K562 (cell line): ENCODE results near the gene IGF2BP3. TPM values are rescaled to one million over a fixed set of nuclear protein-coding genes. Genes with fewer than 3 reads are reported as not detected.

Experiments used
- ATF2 ChIP-seq: sonication (generic); formaldehyde crosslinking; IDR thresholded peaks from 2 replicates; pipeline ENCODE4 v1.8.1; 2022; ENCODE audit warnings: missing genetic modification reagents
- ESRRA ChIP-seq: fragments of 450-650 bp; IDR thresholded peaks from 2 replicates; pipeline ENCODE4 v1.6.1; 2014; ENCODE audit warnings: low read depth, mild to moderate bottlenecking, moderate library complexity, borderline replicate concordance
- FUS ChIP-seq: fragments of 200-400 bp; formaldehyde crosslinking; optimal IDR thresholded peaks from 2 replicates; pipeline ENCODE3; 2017; ENCODE audit warnings: low read depth, low read length
- NRF1 ChIP-seq, 2 experiments: fragments of 450-650 bp; IDR thresholded peaks in 1 of 2; conservative IDR thresholded peaks in 1 of 2; 2 replicates each; pipeline ENCODE4 v1.6.1; 2014; ENCODE audit warnings: mild to moderate bottlenecking in 2 of 2
- REST ChIP-seq, 2 experiments: fragments of 450-650 bp; formaldehyde crosslinking in 1 of 2; IDR thresholded peaks; 2 replicates each; pipeline versions ENCODE4 v1.4.0 to v1.6.1; 2014 to 2020; ENCODE audit warnings: mild to moderate bottlenecking in 2 of 2, borderline replicate concordance in 1 of 2, low read depth in 1 of 2
- TEAD1 ChIP-seq, 2 experiments: fragments of 450-650 bp in 1 of 2; sonication (generic) in 1 of 2; formaldehyde crosslinking; IDR thresholded peaks; 2 replicates each; pipeline versions ENCODE4 v1.4.0 to v1.8.0; 2020 to 2022; ENCODE audit warnings: mild to moderate bottlenecking in 2 of 2, missing genetic modification reagents in 1 of 2
- TFAM ChIP-seq: fragments of 250-450 bp; sonication (Bioruptor Pico); conservative IDR thresholded peaks from 2 replicates; pipeline ENCODE4 v1.5.0; 2021; ENCODE audit warnings: mild to moderate bottlenecking, moderate library complexity
- ZNF253 ChIP-seq: fragments of 250-450 bp; sonication (Bioruptor Pico); conservative IDR thresholded peaks from 2 replicates; pipeline ENCODE4 v1.6.1; 2021; ENCODE audit warnings: mild to moderate bottlenecking
- ZNF311 ChIP-seq: fragments of 250-450 bp; sonication (Bioruptor Pico); IDR thresholded peaks from 2 replicates; pipeline ENCODE4 v1.4.0; 2020; ENCODE audit warnings: mild to moderate bottlenecking, moderate library complexity
- ZNF431 ChIP-seq: sonication (generic); formaldehyde crosslinking; IDR thresholded peaks from 2 replicates; pipeline ENCODE4 v1.8.0; 2022; ENCODE audit warnings: mild to moderate bottlenecking, missing genetic modification reagents
- ZNF436 ChIP-seq: fragments of 250-450, 450-650 bp; sonication (Bioruptor Pico); formaldehyde crosslinking; IDR thresholded peaks from 2 replicates; pipeline ENCODE4 v1.7.0; 2020; ENCODE audit warnings: mild to moderate bottlenecking
- polyA plus RNA-seq, 8 experiments: library from polyadenylated mRNA; depleted of rRNA in 4 of 8; stranded (reverse) in 5 of 8; unstranded in 3 of 8; fragments of >200 nt; fragmentation: Nextera tagmentation in 2 of 8; fragmentation: Illumina TruSeq in 1 of 8; extraction: Ambion mirVana in 2 of 8; extraction: Trizol in 1 of 8; gene quantifications; 2 replicates each; pipeline versions ENCODE4 v1.2.1 to v1.2.3, GENCODE V29; 2011 to 2014; ENCODE audit warnings: inconsistent platforms in 1 of 8, missing spikeins in 1 of 8
- total RNA-seq, 7 experiments: library from RNA; depleted of rRNA in 6 of 7; stranded (reverse); fragments of >200 nt in 6 of 7; fragmentation: Illumina TruSeq in 2 of 7; extraction: Trizol in 2 of 7; gene quantifications; 2 replicates each; pipeline versions ENCODE4 v1.2.1 to v1.2.3, GENCODE V29; 2011 to 2021; ENCODE audit warnings: low replicate concordance in 1 of 7
- TF ChIP-seq, protein P1 (sequence below): fragments of 200-800 bp; sonication (Bioruptor generic); IDR thresholded peaks from 2 replicates; pipeline ENCODE4 v1.6.1; 2017; ENCODE audit warnings: missing genetic modification characterization, missing compliant biosample characterization
- TF ChIP-seq, protein P2 (sequence below): sonication (generic); formaldehyde crosslinking; IDR thresholded peaks from 2 replicates; pipeline ENCODE4 v1.8.0; 2022; ENCODE audit warnings: mild to moderate bottlenecking, low read depth, missing genetic modification reagents

IGF2BP3 gene
- total and polyA plus RNA-seq, 9 of the 15 experiments (the other 6 are each of a cell fraction or from before 2014, with no cell fraction given), result 8.4 to 88.1 (median 61.2) TPM

DNA sequence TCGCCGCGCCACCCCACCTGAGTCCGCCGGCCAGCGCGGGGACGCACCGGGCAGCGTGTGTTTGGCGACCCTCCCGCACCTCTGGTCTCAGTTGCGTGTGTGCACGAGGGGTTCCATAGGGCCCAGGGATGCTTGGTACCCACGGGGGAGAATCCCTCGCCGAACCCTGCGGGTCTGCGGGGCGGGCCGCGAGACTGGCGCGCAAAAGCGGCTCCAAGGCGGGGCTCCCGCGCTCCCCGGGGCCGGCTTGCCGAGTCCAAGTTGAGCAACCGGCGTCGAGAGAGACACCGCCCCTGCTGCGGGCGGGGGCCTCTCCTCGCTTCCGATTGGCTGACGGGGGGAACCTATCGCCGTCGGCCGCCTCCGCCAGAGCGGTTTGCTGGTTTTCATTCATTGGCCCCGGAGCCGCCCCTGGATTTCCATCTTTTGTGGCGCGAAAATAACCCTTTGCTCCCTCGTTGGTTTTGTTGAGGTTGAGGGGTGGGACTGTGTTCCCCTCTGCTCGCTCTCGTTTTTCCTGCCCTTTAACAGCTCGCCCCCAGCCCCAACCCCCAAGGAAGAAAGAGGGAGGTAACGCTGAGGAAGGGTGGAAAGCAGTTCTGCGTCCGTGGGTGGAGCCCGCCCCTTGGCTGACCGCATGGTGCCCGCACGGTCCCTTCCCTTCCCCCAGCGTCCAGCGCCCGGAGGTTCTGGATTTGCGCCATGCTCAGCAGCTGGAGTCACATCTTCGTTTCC lies 4.0 kb upstream of the IGF2BP3 start (continued):
- TF ChIP-seq ZNF253 (CRISPR knock-in tag), result no peak
- no peak for TF ChIP-seq ATF2 (CRISPR knock-in tag)
- TF ChIP-seq TFAM (CRISPR knock-in tag), result no peak
- TF ChIP-seq ESRRA, result peak; percentile 66; the same call in 1 of the 2 replicates
- TF ChIP-seq FUS, result peak; percentile 25
- TF ChIP-seq, protein P1, sequence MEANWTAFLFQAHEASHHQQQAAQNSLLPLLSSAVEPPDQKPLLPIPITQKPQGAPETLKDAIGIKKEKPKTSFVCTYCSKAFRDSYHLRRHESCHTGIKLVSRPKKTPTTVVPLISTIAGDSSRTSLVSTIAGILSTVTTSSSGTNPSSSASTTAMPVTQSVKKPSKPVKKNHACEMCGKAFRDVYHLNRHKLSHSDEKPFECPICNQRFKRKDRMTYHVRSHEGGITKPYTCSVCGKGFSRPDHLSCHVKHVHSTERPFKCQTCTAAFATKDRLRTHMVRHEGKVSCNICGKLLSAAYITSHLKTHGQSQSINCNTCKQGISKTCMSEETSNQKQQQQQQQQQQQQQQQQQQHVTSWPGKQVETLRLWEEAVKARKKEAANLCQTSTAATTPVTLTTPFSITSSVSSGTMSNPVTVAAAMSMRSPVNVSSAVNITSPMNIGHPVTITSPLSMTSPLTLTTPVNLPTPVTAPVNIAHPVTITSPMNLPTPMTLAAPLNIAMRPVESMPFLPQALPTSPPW (CRISPR knock-in tag), result peak; percentile 87
- peak; percentile 56 for TF ChIP-seq ZNF431
- TF ChIP-seq NRF1 (conservative IDR thresholded peaks at IDR 0.05 in 1 of 2, IDR thresholded peaks at IDR 0.05 in 1 of 2), result peak; percentile 75 to 78
- TF ChIP-seq REST (IDR thresholded peaks at IDR 0.05; ENCODE audit: borderline replicate concordance), result peak; percentile 31; the same call in 1 of the 2 replicates
- peak; percentile 75; the same call in 1 of the 2 replicates for TF ChIP-seq REST (CRISPR knock-in tag; IDR thresholded peaks at IDR 0.05; ENCODE audit: low read depth)
- TF ChIP-seq ZNF436 (CRISPR knock-in tag), result peak; percentile 7; the same call in 1 of the 2 replicates
- TF ChIP-seq TEAD1 (CRISPR knock-in tag; IDR thresholded peaks at IDR 0.05), result peak; percentile 42 to 66; a peak in 2 of 4 replicates
- TF ChIP-seq, protein P2, sequence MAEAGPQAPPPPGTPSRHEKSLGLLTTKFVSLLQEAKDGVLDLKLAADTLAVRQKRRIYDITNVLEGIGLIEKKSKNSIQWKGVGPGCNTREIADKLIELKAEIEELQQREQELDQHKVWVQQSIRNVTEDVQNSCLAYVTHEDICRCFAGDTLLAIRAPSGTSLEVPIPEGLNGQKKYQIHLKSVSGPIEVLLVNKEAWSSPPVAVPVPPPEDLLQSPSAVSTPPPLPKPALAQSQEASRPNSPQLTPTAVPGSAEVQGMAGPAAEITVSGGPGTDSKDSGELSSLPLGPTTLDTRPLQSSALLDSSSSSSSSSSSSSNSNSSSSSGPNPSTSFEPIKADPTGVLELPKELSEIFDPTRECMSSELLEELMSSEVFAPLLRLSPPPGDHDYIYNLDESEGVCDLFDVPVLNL, result no peak; the same call in none of the 2 replicates
- TF ChIP-seq ZNF311 (CRISPR knock-in tag), result no peak
